Measurements from ENCODE around the gene ELMO1.

Gene ELMO1

DNA sequence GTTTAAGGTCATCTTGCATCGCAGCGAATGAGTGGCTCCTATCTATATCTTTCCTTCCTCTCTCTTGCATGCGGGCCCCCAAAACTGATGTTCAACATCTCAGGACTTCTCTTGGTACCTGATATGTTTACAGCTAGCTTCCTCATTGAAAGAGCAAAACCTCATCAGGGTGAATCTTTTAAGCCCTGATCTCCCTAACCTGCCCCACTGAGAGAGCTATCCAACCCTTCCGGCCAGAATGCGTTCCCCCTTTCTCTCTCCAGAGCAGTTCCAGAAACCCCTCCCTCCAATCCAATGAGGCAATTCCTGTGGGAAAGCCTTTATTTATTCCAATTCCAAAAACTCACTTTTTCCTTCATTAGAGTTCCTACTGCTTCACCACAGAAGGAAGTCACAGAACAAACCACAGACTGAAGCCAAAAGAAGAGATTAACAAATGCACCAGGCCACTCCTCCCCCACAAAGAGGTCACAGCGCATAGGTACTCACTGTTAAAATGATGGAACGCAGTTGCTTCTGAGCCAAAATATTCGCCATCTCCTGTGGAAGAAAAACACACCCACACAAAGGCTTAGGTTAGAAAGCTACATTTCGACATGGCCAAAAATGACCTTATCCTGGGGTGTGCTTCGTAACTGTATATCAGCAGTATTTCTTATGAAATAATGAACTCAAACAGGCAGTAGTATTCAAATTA lies 232.4 kb downstream of the ELMO1 start:
- H3K9me3 ChIP-seq (ENCODE audit: severe bottlenecking) = no peaks in the 10 kb centered on the region
- no peaks in the 10 kb centered on the region for H3K27me3 ChIP-seq (ENCODE audit: insufficient read depth, poor library complexity, severe bottlenecking)
- ATAC-seq (ENCODE audit: low read depth) = no peak
- DNase-seq (ENCODE audit: low spot score) = no peak
- no peaks in the 10 kb centered on the region for H3K4me1 ChIP-seq (ENCODE audit: insufficient read depth, poor library complexity, severe bottlenecking)
- no peak overlapping the region for H3K27ac ChIP-seq (ENCODE audit: poor library complexity, severe bottlenecking)
- TF ChIP-seq, protein P1, sequence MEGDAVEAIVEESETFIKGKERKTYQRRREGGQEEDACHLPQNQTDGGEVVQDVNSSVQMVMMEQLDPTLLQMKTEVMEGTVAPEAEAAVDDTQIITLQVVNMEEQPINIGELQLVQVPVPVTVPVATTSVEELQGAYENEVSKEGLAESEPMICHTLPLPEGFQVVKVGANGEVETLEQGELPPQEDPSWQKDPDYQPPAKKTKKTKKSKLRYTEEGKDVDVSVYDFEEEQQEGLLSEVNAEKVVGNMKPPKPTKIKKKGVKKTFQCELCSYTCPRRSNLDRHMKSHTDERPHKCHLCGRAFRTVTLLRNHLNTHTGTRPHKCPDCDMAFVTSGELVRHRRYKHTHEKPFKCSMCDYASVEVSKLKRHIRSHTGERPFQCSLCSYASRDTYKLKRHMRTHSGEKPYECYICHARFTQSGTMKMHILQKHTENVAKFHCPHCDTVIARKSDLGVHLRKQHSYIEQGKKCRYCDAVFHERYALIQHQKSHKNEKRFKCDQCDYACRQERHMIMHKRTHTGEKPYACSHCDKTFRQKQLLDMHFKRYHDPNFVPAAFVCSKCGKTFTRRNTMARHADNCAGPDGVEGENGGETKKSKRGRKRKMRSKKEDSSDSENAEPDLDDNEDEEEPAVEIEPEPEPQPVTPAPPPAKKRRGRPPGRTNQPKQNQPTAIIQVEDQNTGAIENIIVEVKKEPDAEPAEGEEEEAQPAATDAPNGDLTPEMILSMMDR (IDR thresholded peaks at IDR 0.05; ENCODE audit: poor library complexity, severe bottlenecking) = no peak
- H3K4me3 ChIP-seq (ENCODE audit: severe bottlenecking) = no peak overlapping the region
- H3K36me3 ChIP-seq (ENCODE audit: low read depth) = no peaks in the 10 kb centered on the region

GRCh38 chr7:37215290-37215923 lies 233.3 kb downstream of the ELMO1 start:
- Histone ChIP-seq H3K36me3 (ENCODE audit: low read depth) (no peaks in the 10 kb centered on the region), H3K27me3 (ENCODE audit: insufficient read depth, poor library complexity, severe bottlenecking) (no peaks in the 10 kb centered on the region), H3K4me3 (ENCODE audit: severe bottlenecking) (no peak overlapping the region), H3K9me3 (ENCODE audit: severe bottlenecking) (no peaks in the 10 kb centered on the region), H3K4me1 (ENCODE audit: insufficient read depth, poor library complexity, severe bottlenecking) (no peaks in the 10 kb centered on the region), H3K27ac (ENCODE audit: poor library complexity, severe bottlenecking) (no peak overlapping the region)
- TF ChIP-seq, protein P1 (IDR thresholded peaks at IDR 0.05; ENCODE audit: poor library complexity, severe bottlenecking) = no peak
- ATAC-seq (ENCODE audit: low read depth) = no peak
- DNase-seq (ENCODE audit: low spot score) = no peak

DNA sequence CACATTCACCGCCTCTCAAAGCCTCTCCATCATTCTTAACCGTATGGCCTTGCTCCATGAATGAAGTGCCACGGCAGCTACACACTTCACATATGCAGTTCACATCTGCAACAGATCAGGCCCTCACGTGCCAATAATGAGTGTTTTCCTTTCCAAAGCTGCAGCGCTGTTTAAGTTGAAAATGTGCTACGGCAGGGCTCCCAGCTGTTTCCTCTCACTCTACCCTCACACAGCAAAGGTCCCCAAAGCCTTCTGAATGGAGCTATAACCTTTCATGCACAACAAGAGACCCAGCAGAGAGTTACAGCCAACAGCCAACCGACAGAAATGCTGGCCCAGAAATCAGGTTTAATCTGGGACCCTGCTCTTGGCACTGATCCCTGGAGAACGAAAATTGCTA lies 236.1 kb downstream of the ELMO1 start:
- DNase-seq (ENCODE audit: low spot score) (no peak), ATAC-seq (ENCODE audit: low read depth) (no peak)
- TF ChIP-seq, protein P1 (IDR thresholded peaks at IDR 0.05; ENCODE audit: poor library complexity, severe bottlenecking) = no peak
- no peak overlapping the region for H3K27ac ChIP-seq (ENCODE audit: poor library complexity, severe bottlenecking)
- no peaks in the 10 kb centered on the region for H3K4me1 ChIP-seq (ENCODE audit: insufficient read depth, poor library complexity, severe bottlenecking)
- H3K9me3 ChIP-seq (ENCODE audit: severe bottlenecking) = no peaks in the 10 kb centered on the region
- H3K4me3 ChIP-seq (ENCODE audit: severe bottlenecking) = no peak overlapping the region
- H3K27me3 ChIP-seq (ENCODE audit: insufficient read depth, poor library complexity, severe bottlenecking) = no peaks in the 10 kb centered on the region
- no peaks in the 10 kb centered on the region for H3K36me3 ChIP-seq (ENCODE audit: low read depth)

DNA sequence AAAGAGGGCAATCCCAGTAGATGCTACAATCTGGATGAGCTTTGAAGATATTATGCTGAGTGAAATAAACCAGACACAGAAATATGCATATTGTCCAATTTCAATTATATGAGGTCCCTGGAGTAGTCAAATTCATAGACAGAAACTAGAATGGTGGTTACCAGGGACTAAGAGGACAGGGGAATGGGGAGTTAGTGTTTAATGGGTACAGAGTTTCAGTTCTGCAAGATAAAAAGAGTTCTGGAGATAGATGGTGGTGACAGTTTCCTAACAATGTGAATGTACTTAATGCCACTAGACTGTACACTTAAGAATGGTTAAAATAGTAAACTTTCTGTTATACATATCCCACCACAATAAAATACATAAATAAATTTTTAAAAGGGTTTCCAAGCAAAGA lies 236.6 kb downstream of the ELMO1 start:
- H3K4me1 ChIP-seq (ENCODE audit: insufficient read depth, poor library complexity, severe bottlenecking) = no peaks in the 10 kb centered on the region
- ATAC-seq (ENCODE audit: low read depth) = no peak

More for the DNA sequence above, 236.6 kb downstream of the ELMO1 start:
- H3K9me3 ChIP-seq (ENCODE audit: severe bottlenecking) = no peaks in the 10 kb centered on the region
- H3K4me3 ChIP-seq (ENCODE audit: severe bottlenecking) = no peak overlapping the region
- H3K27ac ChIP-seq (ENCODE audit: poor library complexity, severe bottlenecking) = no peak overlapping the region
- DNase-seq (ENCODE audit: low spot score) = no peak
- H3K36me3 ChIP-seq (ENCODE audit: low read depth) = no peaks in the 10 kb centered on the region
- H3K27me3 ChIP-seq (ENCODE audit: insufficient read depth, poor library complexity, severe bottlenecking) = no peaks in the 10 kb centered on the region
- TF ChIP-seq, protein P1 (IDR thresholded peaks at IDR 0.05; ENCODE audit: poor library complexity, severe bottlenecking) = no peak

Data from RWPE2 (cell line).